ENCODE measurements around the gene CCT3.
"Not testable (repeated sequence)": the region's sequence is repeated elsewhere in the genome, so short reads cannot be mapped to it uniquely, and the experiment has no call there.

Gene CCT3

GRCh38 chr1:156338180-156338976 lies at the start of gene CCT3, which contains the start of gene TSACC:
Gene CCT3, minus strand, starts transcription at chr1:156338292. Its CDS starts 108 bp downstream, at chr1:156338184.
Gene TSACC, plus strand, starts transcription at chr1:156338526. Its CDS starts 1,232 bp downstream, at chr1:156339758.
- peak; percentile 99 for DNase-seq

GRCh38 chr1:156387870-156388173 lies 49.7 kb upstream of the CCT3 start:
- no peak for DNase-seq

GRCh38 chr1:156386949-156387869 lies 49.1 kb upstream of the CCT3 start:
- DNase-seq = no peak

GRCh38 chr1:156386134-156386901 lies 48.2 kb upstream of the CCT3 start:
- no peak for DNase-seq

GRCh38 chr1:156385534-156386031 lies 47.5 kb upstream of the CCT3 start:
- DNase-seq = peak; percentile 19

- DNase-seq = no peak
Observed at GRCh38 chr1:156384658-156385057, 46.6 kb upstream of the CCT3 start.

GRCh38 chr1:156384007-156384406 lies 45.9 kb upstream of the CCT3 start:
- DNase-seq = no peak

GRCh38 chr1:156383023-156383422 lies 44.9 kb upstream of the CCT3 start:
- DNase-seq = peak; percentile 35

- DNase-seq = no peak
Observed at GRCh38 chr1:156382561-156382960, 44.5 kb upstream of the CCT3 start.

GRCh38 chr1:156379420-156380165 lies 41.5 kb upstream of the CCT3 start:
- no peak for DNase-seq

- DNase-seq = no peak
Observed at GRCh38 chr1:156378557-156378956, 40.5 kb upstream of the CCT3 start.

- no peak for DNase-seq
Observed at GRCh38 chr1:156376958-156377919, 39.1 kb upstream of the CCT3 start.

GRCh38 chr1:156376146-156376545 lies 38.1 kb upstream of the CCT3 start:
- DNase-seq = no peak

GRCh38 chr1:156373546-156373945 lies 35.5 kb upstream of the CCT3 start:
- no peak for DNase-seq

GRCh38 chr1:156372876-156373275 lies 34.8 kb upstream of the CCT3 start:
- DNase-seq = no peak

GRCh38 chr1:156372265-156372586 lies 34.1 kb upstream of the CCT3 start:
- no peak for DNase-seq

GRCh38 chr1:156371553-156372264 lies 33.6 kb upstream of the CCT3 start:
- DNase-seq = peak; percentile 28

- not testable (repeated sequence) for DNase-seq
Observed at GRCh38 chr1:156369685-156370286, 31.7 kb upstream of the CCT3 start.

- no peak for DNase-seq
Observed at GRCh38 chr1:156368889-156369684, 31.0 kb upstream of the CCT3 start, which contains the start of gene RHBG. Gene RHBG, plus strand, starts transcription at chr1:156369211. Its CDS starts 39 bp downstream, at chr1:156369250.

All from DMS 273 treated with DMSO at 0.1 percent for 48 hours (cell line).